Activated CD8-positive, alpha-beta memory T cell treated with anti-CD3 and anti-CD28 coated beads, Interleukin-2, amount 10 ng/mL, durations not matched to agents 7 days and 5 days (primary cell): ENCODE results near the gene SNTA1. TPM values are rescaled to one million over a fixed set of nuclear protein-coding genes. Genes with fewer than 3 reads are reported as not detected.
A peak's percentile ranks its signal among the peaks of the same experiment; 100 is the strongest.
"Not testable (repeated sequence)": the region's sequence is repeated elsewhere in the genome, so short reads cannot be mapped to it uniquely, and the experiment has no call there.

Experiments used
- ATAC-seq: fragments of 150-1000 bp; cut with Tn5 transposase; one replicate; pipeline ENCODE4 v1.10.0; 2021; ENCODE audit warnings: moderate library complexity
- CTCF ChIA-PET: fragments of 350-600 bp; sonication (Branson Sonifier 250); formaldehyde crosslinking; loops from one replicate; lab custom pipeline; 2021; ENCODE audit warnings: antibody characterized with exemption; lab: Charles Lee
- DNase-seq: peaks from one replicate; pipeline ENCODE4 v3.0.0-alpha.2; 2020
- H3K27ac Mint-ChIP-seq: one replicate; pipeline ENCODE4 v1.8.0; 2021; ENCODE audit warnings: mild to moderate bottlenecking, mixed read lengths
- H3K27me3 Mint-ChIP-seq: one replicate; pipeline ENCODE4 v1.8.0; 2021; ENCODE audit warnings: mixed read lengths
- H3K36me3 Mint-ChIP-seq: one replicate; pipeline ENCODE4 v1.8.0; 2021; ENCODE audit warnings: mild to moderate bottlenecking, mixed read lengths
- H3K4me1 Mint-ChIP-seq: one replicate; pipeline ENCODE4 v1.8.0; 2021; ENCODE audit warnings: mixed read lengths
- H3K4me3 Mint-ChIP-seq: one replicate; pipeline ENCODE4 v1.8.0; 2021; ENCODE audit warnings: mild to moderate bottlenecking, moderate library complexity, mixed read lengths
- H3K9me3 Mint-ChIP-seq: one replicate; pipeline ENCODE4 v1.8.0; 2022; ENCODE audit warnings: low read depth, mixed read lengths
- total RNA-seq, 2 experiments: library from RNA; stranded (reverse); gene quantifications; one replicate each; pipeline ENCODE4 v1.2.3, GENCODE V29; 2021

The SNTA1 gene
- total RNA-seq, 2 experiments from 2014 or later, result 3.7 to 5.7 TPM

DNA sequence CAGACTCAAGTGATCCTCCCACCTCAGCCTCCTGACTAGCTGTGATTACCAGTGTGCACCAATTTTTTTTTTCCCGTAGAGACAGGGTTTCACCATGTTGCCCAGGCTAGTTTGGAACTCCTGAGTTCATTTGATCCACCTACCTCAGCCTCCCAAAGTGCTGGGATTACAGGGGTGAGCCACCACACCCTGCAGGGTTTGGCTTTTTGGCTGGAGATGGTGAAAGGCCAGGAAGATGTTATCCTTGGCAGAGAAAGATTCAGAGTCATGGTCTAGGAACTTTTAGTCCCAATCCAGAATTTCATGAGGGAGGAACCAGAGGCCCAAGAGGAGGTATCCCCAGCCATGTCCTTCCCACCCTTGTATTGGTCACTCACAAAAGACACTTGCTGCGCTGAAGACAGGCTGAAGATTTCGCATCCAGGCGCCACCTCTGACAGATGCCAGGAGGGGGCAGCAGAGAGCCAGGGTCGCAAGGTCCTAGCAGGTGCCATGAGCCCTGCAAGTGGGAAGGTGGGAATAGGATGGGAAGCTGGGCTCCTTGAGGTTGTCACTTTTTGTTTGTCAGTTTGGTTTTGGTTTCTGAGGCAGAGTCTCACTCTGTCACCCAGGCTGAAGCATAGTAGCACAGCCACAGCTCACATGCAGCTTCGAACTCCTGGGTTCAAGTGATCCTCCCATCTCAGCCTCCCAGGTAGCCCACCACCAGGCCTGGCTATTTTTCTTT lies 13.5 kb upstream of the SNTA1 start:
- H3K27ac Mint-ChIP-seq, H3K4me3 Mint-ChIP-seq, H3K9me3 Mint-ChIP-seq, H3K27me3 Mint-ChIP-seq, H3K4me1 Mint-ChIP-seq, H3K36me3 Mint-ChIP-seq: not testable (repeated sequence)
- DNase-seq (peak; percentile 84), ATAC-seq (peak; percentile 96)
- CTCF ChIA-PET, result interaction anchor here (0.6 to 2.6 kb wide), 20 partner anchors 9 to 337 kb away, joined by 3 to 37 read pairs (median 3); partner anchors contain the start of genes ACTL10, C20orf144, CBFA2T2 and E2F1

- DNase-seq, result no peak
- peaks cover 2% of the 10 kb centered on the region for H3K9me3 Mint-ChIP-seq
- CTCF ChIA-PET, result no interaction called here
- H3K27me3 Mint-ChIP-seq, result no peaks in the 10 kb centered on the region
- ATAC-seq, result no peak
- no peaks in the 10 kb centered on the region for H3K36me3 Mint-ChIP-seq
- H3K4me1 Mint-ChIP-seq, result peaks cover 7% of the 10 kb centered on the region
- no peak overlapping the region for H3K27ac Mint-ChIP-seq
- no peak overlapping the region for H3K4me3 Mint-ChIP-seq
Observed at GRCh38 chr20:33450867-33451266, 7.3 kb upstream of the SNTA1 start.

- Mint-ChIP-seq H3K36me3 (no peaks in the 10 kb centered on the region), H3K4me3 (no peak overlapping the region), H3K4me1 (peaks cover 20% of the 10 kb centered on the region), H3K27me3 (peaks cover 7% of the 10 kb centered on the region), H3K27ac (no peak overlapping the region), H3K9me3 (peaks cover 2% of the 10 kb centered on the region)
- CTCF ChIA-PET, result interaction anchor here (1.6 kb wide), 1 partner anchor 222 kb away, joined by 10 read pairs; the partner anchor contains the start of gene ACTL10
- ATAC-seq (no peak), DNase-seq (no peak)
Observed at GRCh38 chr20:33445881-33446625, 2.5 kb upstream of the SNTA1 start.

GRCh38 chr20:33444797-33445560 lies 1.4 kb upstream of the SNTA1 start:
- Mint-ChIP-seq H3K36me3 (no peaks in the 10 kb centered on the region), H3K4me3 (peak overlapping the region; percentile 86), H3K4me1 (peaks cover 20% of the 10 kb centered on the region), H3K27me3 (peaks cover 7% of the 10 kb centered on the region), H3K9me3 (peaks cover 2% of the 10 kb centered on the region), H3K27ac (peak overlapping the region; percentile 84)
- DNase-seq (peak; percentile 50), ATAC-seq (no peak)
- CTCF ChIA-PET, result interaction anchor here (0.8 to 3.2 kb wide), 10 partner anchors 9 to 288 kb away, joined by 3 to 22 read pairs (median 4); partner anchors contain the start of gene ACTL10

GRCh38 chr20:33443006-33443511 lies 504 bp downstream of the SNTA1 start:
- Mint-ChIP-seq H3K4me1 (peaks cover 20% of the 10 kb centered on the region), H3K27ac (no peak overlapping the region), H3K27me3 (peaks cover 7% of the 10 kb centered on the region), H3K9me3 (no peaks in the 10 kb centered on the region), H3K36me3 (no peaks in the 10 kb centered on the region), H3K4me3 (peak overlapping the region; percentile 69)
- ATAC-seq (peak; percentile 22), DNase-seq (peak; percentile 45)
- CTCF ChIA-PET, result interaction anchor here (1.0 to 3.2 kb wide), 7 partner anchors 11 to 224 kb away, joined by 3 to 22 read pairs (median 5); partner anchors contain the start of genes ACTL10, C20orf144 and CBFA2T2

- no peaks in the 10 kb centered on the region for H3K36me3 Mint-ChIP-seq
- peaks cover 20% of the 10 kb centered on the region for H3K4me1 Mint-ChIP-seq
- CTCF ChIA-PET, result interaction anchor here (0.7 to 3.2 kb wide), 6 partner anchors 11 to 225 kb away, joined by 3 to 22 read pairs (median 4); partner anchors contain the start of genes ACTL10, C20orf144 and CBFA2T2
- peaks cover 7% of the 10 kb centered on the region for H3K27me3 Mint-ChIP-seq
- ATAC-seq (no peak), DNase-seq (no peak)
- peak overlapping the region; percentile 69 for H3K4me3 Mint-ChIP-seq
- no peaks in the 10 kb centered on the region for H3K9me3 Mint-ChIP-seq
- no peak overlapping the region for H3K27ac Mint-ChIP-seq
Observed at GRCh38 chr20:33442136-33443005, 1.2 kb downstream of the SNTA1 start.

- H3K36me3 Mint-ChIP-seq, result no peaks in the 10 kb centered on the region
- H3K27me3 Mint-ChIP-seq, result peaks cover 7% of the 10 kb centered on the region
- no peaks in the 10 kb centered on the region for H3K9me3 Mint-ChIP-seq
- CTCF ChIA-PET, result interaction anchor here (0.7 to 1.0 kb wide), 2 partner anchors 16 to 37 kb away, joined by 3 read pairs; no protein-coding TSS in a partner anchor
- ATAC-seq (no peak), DNase-seq (no peak)
- H3K4me3 Mint-ChIP-seq, result no peak overlapping the region
- peaks cover 17% of the 10 kb centered on the region for H3K4me1 Mint-ChIP-seq
- no peak overlapping the region for H3K27ac Mint-ChIP-seq
Observed at GRCh38 chr20:33441142-33441955, 2.2 kb downstream of the SNTA1 start.

DNA sequence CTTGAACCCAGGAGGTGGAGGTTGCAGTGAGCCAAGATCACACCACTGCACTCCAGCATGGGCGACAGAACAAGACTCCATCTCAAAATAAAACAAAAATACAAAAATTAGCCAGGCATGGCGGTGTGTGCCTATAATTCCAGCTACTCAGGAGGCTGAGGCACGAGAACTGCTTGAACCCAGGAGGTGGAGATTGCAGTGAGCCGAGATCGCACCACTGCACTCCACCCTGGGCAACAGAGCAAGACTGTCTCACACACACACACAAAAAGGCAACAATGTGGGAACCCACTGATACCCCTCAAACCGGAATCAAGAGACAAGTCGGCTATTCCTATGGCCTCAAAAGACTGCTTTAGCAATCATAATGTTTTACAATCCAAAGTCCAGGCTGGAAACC lies 3.0 kb downstream of the SNTA1 start:
- H3K27me3 Mint-ChIP-seq, ATAC-seq, H3K9me3 Mint-ChIP-seq, H3K36me3 Mint-ChIP-seq, DNase-seq, H3K27ac Mint-ChIP-seq, H3K4me3 Mint-ChIP-seq: not testable (repeated sequence)
- peaks cover 13% of the 10 kb centered on the region for H3K4me1 Mint-ChIP-seq
- CTCF ChIA-PET, result interaction anchor here (1.0 kb wide), 1 partner anchor 36 kb away, joined by 3 read pairs; no protein-coding TSS in a partner anchor

GRCh38 chr20:33438481-33438880 lies 5.1 kb downstream of the SNTA1 start:
- ATAC-seq (no peak), DNase-seq (no peak)
- H3K9me3 Mint-ChIP-seq, result no peaks in the 10 kb centered on the region
- H3K36me3 Mint-ChIP-seq, result no peaks in the 10 kb centered on the region
- H3K27me3 Mint-ChIP-seq, result peaks cover 7% of the 10 kb centered on the region
- no peak overlapping the region for H3K4me3 Mint-ChIP-seq
- H3K27ac Mint-ChIP-seq, result no peak overlapping the region
- CTCF ChIA-PET, result interaction anchor here (0.6 kb wide), 1 partner anchor 348 kb away, joined by 3 read pairs; no protein-coding TSS in a partner anchor
- H3K4me1 Mint-ChIP-seq, result peaks cover 5% of the 10 kb centered on the region

- ATAC-seq (no peak), DNase-seq (no peak)
- H3K27ac Mint-ChIP-seq, result no peak overlapping the region
- H3K36me3 Mint-ChIP-seq, result no peaks in the 10 kb centered on the region
- H3K27me3 Mint-ChIP-seq, result peaks cover 4% of the 10 kb centered on the region
- no peaks in the 10 kb centered on the region for H3K9me3 Mint-ChIP-seq
- no peaks in the 10 kb centered on the region for H3K4me1 Mint-ChIP-seq
- H3K4me3 Mint-ChIP-seq, result no peak overlapping the region
- CTCF ChIA-PET, result no interaction called here
Observed at GRCh38 chr20:33437141-33437911, 6.2 kb downstream of the SNTA1 start.

DNA sequence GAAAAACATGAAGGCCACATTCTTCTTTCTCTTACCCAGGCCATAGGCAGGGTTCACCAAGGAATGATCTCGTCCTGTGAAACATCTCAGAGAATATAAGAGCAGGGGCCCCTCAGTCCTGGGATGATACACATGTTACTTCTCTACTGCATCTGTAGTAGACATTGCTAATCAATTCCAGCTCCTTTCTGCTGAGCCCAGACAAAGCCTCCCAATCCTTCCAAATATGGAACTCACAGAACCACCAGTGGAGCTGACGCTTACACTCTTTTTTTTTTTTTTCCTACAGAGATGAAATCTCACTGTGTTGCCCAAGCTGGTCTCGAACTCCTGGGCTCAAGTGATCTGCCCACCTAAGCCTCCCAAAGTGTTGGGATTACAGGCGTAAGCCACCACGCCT lies 9.1 kb downstream of the SNTA1 start:
- Mint-ChIP-seq H3K27me3 (no peaks in the 10 kb centered on the region), H3K4me3 (no peak overlapping the region), H3K4me1 (no peaks in the 10 kb centered on the region), H3K9me3 (no peaks in the 10 kb centered on the region), H3K27ac (no peak overlapping the region), H3K36me3 (no peaks in the 10 kb centered on the region)
- DNase-seq (no peak), ATAC-seq (no peak)
- CTCF ChIA-PET, result no interaction called here
